ENCODE results near the gene MLH1.

DNA sequence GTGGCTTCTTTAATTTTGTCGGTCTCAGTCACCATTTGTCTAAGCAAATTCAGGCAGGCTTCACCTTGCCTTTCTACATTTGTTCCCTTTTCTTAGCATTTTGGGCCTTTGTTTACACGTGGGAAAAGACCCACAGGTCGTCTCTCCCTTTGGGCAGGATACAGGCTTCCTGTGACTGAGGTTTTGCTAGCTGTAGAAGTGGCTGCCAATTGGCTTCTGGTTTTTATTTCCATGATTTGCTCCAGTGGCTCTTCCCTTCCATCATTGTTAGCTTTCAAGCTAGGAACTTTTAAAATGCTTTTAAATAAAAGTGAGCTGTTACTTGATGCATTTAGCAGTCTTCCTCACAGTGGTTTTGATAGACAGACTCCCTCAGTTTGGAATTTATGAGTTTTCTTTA, 37.3 kb downstream of the MLH1 start:
- TF ChIP-seq EZH2 (IDR thresholded peaks at IDR 0.05; ENCODE audit: low read length, unreplicated experiment) = no peak
- TF ChIP-seq, protein P1, sequence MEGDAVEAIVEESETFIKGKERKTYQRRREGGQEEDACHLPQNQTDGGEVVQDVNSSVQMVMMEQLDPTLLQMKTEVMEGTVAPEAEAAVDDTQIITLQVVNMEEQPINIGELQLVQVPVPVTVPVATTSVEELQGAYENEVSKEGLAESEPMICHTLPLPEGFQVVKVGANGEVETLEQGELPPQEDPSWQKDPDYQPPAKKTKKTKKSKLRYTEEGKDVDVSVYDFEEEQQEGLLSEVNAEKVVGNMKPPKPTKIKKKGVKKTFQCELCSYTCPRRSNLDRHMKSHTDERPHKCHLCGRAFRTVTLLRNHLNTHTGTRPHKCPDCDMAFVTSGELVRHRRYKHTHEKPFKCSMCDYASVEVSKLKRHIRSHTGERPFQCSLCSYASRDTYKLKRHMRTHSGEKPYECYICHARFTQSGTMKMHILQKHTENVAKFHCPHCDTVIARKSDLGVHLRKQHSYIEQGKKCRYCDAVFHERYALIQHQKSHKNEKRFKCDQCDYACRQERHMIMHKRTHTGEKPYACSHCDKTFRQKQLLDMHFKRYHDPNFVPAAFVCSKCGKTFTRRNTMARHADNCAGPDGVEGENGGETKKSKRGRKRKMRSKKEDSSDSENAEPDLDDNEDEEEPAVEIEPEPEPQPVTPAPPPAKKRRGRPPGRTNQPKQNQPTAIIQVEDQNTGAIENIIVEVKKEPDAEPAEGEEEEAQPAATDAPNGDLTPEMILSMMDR (conservative IDR thresholded peaks at IDR 0.05; ENCODE audit: low read depth, low read length) = no peak

Data from PC-3 (cell line).